ENCODE results near the gene CSPG4.

The CSPG4 gene

DNA sequence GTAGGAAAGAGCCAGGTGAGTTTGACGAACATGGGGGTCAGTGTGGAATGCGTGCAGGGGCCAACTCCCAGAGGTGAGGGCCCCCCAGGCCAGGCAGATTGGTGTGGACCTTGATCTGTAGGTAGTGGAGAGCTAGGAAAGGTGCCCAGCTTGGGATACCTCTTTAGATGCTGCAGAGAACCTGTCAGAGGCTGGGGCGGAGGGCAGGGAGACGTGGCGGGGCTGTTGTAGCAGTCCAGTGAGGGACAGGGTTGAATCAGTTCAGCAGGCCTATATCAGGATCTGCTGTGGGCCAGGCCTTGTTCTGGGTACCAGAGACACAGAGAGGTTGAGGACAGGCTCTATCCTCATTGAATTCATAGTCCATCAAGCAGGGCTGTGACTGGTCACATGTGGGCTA is 56.3 kb downstream of the CSPG4 start:
- TF ChIP-seq, protein P1, sequence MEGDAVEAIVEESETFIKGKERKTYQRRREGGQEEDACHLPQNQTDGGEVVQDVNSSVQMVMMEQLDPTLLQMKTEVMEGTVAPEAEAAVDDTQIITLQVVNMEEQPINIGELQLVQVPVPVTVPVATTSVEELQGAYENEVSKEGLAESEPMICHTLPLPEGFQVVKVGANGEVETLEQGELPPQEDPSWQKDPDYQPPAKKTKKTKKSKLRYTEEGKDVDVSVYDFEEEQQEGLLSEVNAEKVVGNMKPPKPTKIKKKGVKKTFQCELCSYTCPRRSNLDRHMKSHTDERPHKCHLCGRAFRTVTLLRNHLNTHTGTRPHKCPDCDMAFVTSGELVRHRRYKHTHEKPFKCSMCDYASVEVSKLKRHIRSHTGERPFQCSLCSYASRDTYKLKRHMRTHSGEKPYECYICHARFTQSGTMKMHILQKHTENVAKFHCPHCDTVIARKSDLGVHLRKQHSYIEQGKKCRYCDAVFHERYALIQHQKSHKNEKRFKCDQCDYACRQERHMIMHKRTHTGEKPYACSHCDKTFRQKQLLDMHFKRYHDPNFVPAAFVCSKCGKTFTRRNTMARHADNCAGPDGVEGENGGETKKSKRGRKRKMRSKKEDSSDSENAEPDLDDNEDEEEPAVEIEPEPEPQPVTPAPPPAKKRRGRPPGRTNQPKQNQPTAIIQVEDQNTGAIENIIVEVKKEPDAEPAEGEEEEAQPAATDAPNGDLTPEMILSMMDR (IDR thresholded peaks at IDR 0.05; ENCODE audit: control insufficient read depth, insufficient read depth, low read depth, low read length, missing control alignments), result no peak
- no peak overlapping the region for H3K4me3 ChIP-seq (ENCODE audit: control insufficient read depth, low read depth, low read length)
- DNase-seq (ENCODE audit: low read depth), result no peak

DNA sequence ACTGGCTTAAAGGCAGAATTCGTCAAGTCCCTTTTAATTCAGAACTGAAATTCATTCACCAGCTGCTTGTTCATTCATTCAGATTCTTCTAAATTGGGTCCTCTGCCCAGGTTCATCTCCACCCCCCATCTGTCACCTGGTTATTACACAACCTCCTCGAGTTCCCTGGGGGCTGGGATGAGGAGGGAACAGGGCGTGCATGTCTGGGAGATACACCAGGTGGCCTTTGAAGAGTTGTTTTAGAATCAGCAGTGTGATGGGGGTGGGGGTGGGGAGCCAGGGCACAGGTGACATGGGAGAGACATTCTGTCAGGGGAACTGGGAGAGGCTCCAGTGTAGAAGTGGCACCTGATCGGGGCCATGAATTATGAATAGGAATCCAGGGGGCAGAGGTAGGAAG is 56.7 kb downstream of the CSPG4 start:
- TF ChIP-seq, protein P1 (IDR thresholded peaks at IDR 0.05; ENCODE audit: control insufficient read depth, insufficient read depth, low read depth, low read length, missing control alignments), result no peak
- DNase-seq (ENCODE audit: low read depth), result no peak
- no peak overlapping the region for H3K4me3 ChIP-seq (ENCODE audit: control insufficient read depth, low read depth, low read length)

DNA sequence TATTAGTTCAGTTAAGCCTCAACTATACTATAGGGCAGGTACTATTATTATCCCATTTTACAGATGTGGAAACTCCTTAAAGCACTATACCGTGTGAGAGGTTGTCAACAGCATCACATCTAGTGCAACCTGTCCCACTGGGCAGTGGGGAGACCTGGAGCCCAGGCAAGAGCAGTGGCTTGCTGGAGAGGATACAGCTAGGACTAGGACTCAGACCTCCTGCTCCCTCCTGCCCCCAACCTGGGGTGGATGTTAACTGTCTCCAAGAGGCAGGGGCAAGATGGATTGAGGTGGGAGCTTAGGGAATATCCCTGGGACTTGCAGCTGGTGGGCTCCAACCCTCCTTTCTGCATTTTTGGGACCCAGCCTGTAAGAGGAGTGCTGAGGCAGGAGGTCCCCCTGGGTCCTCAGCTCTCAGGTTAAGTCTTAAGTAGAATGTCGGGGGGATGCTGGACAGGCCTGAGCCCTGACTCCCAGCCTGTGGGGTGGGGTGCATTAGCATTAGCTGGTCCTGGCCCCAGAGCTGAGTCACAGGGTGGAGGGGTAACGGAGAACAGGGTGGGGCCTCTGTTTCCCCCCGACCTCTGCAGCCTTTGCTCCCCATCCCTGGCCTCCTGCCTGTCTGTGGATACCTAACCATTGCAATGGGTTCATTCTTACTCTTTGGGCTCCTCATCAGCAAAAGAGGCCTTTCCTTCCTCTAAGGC is 58.3 kb downstream of the CSPG4 start:
- DNase-seq (ENCODE audit: low read depth), result no peak
- TF ChIP-seq, protein P1 (IDR thresholded peaks at IDR 0.05; ENCODE audit: control insufficient read depth, insufficient read depth, low read depth, low read length, missing control alignments), result no peak
- no peak overlapping the region for H3K4me3 ChIP-seq (ENCODE audit: control insufficient read depth, low read depth, low read length)

DNA sequence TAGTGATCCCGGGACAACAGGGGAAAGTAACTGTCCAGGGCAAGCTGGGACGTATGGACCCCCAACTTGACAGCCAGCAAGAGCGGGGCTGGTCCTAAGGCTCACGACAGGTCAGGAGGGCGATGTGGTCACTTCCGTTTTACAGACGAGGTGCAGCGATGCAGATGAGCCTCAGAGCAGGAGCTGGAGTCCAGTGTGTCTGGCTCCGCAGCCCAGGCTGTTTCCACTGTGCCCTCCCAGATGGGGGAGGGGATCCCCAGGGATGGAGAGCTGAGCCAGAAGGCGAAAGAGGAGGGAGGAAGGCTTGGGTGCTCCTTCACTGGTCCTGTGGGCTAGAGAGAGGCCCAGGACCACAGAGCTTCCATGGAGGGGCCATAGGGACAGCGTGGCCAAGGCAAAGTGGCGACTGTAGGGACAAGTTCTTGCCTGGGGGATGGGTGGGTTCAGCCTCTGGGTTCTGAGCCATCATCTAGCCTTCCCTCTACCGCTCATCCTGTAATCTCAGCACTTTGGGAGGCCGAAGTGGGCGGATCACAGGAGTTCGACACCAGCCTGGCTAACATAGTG is 59.2 kb downstream of the CSPG4 start:
- TF ChIP-seq, protein P1 (IDR thresholded peaks at IDR 0.05; ENCODE audit: control insufficient read depth, insufficient read depth, low read depth, low read length, missing control alignments), result no peak
- H3K4me3 ChIP-seq (ENCODE audit: control insufficient read depth, low read depth, low read length), result no peak overlapping the region
- no peak for DNase-seq (ENCODE audit: low read depth)

DNA sequence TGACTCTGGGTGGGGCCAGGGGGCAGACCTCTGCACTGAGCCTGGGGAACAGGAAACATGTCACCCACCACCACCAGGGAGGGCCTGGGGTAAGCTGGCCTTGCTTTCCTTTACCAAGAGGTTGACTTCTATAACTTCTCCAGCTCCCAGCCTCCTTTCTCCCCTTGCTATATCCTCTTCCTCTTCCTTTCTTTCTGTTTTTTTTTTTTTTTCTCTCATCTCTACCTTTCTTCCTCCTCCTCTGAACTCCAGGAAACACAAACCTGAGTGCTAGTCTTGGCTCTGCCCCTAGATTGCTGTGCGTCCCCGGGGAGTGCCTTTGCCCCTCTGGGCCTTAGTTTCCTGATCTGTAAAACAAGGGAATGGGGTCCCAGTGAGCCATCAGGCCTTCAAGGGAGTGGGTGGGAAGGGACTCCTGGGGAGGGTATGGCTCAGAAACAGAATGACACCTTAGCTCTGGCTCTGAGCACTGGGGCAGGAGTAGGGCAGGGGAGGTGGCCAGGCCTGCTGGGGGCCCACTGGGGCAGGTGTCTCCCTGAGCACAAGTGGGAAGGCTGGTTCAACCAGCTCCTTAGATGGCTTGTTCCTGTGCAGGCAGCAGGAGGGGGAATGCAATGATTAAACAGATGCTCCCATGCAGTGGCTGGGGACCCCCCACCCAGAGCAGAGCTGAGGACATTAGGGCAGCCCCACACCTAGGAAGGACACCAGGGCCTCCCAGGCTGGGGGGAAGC is 60.7 kb downstream of the CSPG4 start:
- DNase-seq (ENCODE audit: low read depth), result no peak
- H3K4me3 ChIP-seq (ENCODE audit: control insufficient read depth, low read depth, low read length), result peak overlapping the region; percentile 78
- TF ChIP-seq, protein P1 (IDR thresholded peaks at IDR 0.05; ENCODE audit: control insufficient read depth, insufficient read depth, low read depth, low read length, missing control alignments), result no peak

DNA sequence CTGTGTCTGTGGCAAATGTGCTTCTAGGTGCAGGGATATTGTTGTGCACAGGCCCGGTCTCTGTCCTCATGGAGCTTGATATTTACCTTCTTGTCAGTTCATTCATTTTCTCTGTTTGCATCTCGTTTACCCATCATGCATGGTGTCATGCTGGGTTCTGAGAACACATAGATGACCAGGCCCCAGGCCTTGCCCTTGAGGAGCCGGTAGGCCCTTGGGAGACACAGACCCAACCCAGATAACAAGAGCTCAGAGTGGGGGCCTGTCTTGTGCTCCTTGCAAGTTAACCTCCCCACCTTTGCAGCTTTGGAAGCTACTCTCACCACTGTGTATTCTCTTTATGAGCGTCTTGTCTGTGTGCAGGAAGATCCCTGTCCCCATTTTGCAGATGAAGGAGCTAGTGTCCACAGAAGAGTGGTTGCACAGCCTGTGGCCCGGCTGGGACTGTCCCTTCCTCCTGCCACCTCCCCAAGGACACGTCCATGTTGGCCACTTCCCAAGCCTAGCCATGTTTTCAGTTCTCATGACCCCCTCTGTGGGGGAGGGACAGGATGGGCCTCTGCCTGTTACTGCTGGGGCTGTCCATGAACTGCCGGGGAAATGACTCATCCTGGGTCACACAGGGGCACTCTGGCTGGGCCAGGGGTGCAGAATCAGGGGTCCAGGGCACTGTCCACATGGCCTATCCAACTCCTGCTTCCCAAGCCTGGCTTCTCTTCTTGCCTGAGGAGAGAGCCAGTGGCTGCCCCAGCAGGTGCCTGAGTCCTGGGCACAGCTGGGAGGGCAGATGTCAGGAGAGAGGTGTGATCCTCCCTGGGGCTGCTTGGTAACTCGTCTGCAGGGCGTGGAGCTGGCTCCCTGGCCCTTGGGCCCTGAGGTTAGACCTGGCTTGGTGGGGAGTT is 61.5 kb downstream of the CSPG4 start:
- H3K4me3 ChIP-seq (ENCODE audit: control insufficient read depth, low read depth, low read length), result peak overlapping the region; percentile 78
- DNase-seq (ENCODE audit: low read depth), result no peak

More for the DNA sequence above, 61.5 kb downstream of the CSPG4 start:
- TF ChIP-seq, protein P1 (IDR thresholded peaks at IDR 0.05; ENCODE audit: control insufficient read depth, insufficient read depth, low read depth, low read length, missing control alignments), result no peak
